ENCODE measurements around the gene EPB41L2. TPM values are rescaled to one million over a fixed set of nuclear protein-coding genes. Genes with fewer than 3 reads are reported as not detected.

The EPB41L2 gene
- total and polyA plus RNA-seq, 2 experiments from 2014 or later, result 27.4 to 35.8 TPM

DNA sequence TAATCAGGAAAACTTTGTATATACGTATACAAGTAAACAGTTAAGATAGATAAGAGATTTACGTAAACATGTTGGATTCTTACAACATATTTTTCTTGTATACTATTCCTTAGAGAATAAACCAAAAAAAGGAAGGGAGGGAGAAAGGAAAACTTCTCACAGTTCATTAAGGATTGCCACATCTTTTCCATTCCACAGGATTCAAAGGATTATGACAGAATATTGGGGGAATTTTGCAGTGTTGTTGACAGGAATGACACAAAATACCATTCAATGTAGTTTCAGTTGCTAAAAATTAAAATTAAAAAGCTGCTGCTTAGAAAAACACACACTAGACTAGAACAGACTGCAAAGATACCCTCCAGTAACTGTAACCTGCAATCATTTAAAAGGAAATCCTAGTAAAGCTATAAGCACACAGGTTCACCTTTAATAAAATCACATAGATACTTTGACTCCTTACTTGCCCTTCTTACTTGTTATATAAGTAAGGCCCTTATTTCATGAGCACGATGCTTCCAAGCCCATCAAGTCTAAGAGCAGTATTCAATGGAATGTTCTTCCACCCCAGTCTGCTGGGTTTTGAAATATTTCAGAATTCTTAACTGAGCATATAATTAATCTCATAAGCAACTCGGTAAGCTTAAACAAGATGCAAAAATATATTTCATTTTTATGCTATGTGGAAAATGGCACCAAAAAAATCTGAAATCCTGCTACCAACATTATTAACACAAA lies 128.0 kb downstream of the EPB41L2 start:
- Histone ChIP-seq H3K79me2 (peaks cover 21% of the 10 kb centered on the region), H3K4me1 (ENCODE audit: insufficient read depth) (peaks cover 49% of the 10 kb centered on the region), H2AFZ (no peak overlapping the region), H3K4me2 (no peak overlapping the region), H3K9me2 (replicated peaks; ENCODE audit: insufficient read depth) (no peaks in the 10 kb centered on the region), H4K20me1 (ENCODE audit: insufficient read depth, poor library complexity, severe bottlenecking) (no peaks in the 10 kb centered on the region), H3K4me3 (no peak overlapping the region), H3K9me3 (ENCODE audit: low read depth) (no peaks in the 10 kb centered on the region), H3K27ac (peak overlapping the region; percentile 23), H3K27me3 (no peaks in the 10 kb centered on the region), H3K36me3 (replicated peaks; ENCODE audit: insufficient read depth, low read depth) (no peaks in the 10 kb centered on the region)
- TF ChIP-seq, protein P1, sequence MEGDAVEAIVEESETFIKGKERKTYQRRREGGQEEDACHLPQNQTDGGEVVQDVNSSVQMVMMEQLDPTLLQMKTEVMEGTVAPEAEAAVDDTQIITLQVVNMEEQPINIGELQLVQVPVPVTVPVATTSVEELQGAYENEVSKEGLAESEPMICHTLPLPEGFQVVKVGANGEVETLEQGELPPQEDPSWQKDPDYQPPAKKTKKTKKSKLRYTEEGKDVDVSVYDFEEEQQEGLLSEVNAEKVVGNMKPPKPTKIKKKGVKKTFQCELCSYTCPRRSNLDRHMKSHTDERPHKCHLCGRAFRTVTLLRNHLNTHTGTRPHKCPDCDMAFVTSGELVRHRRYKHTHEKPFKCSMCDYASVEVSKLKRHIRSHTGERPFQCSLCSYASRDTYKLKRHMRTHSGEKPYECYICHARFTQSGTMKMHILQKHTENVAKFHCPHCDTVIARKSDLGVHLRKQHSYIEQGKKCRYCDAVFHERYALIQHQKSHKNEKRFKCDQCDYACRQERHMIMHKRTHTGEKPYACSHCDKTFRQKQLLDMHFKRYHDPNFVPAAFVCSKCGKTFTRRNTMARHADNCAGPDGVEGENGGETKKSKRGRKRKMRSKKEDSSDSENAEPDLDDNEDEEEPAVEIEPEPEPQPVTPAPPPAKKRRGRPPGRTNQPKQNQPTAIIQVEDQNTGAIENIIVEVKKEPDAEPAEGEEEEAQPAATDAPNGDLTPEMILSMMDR (IDR thresholded peaks at IDR 0.05; ENCODE audit: poor library complexity), result no peak
- TF ChIP-seq EZH2phosphoT487 (IDR thresholded peaks at IDR 0.05; ENCODE audit: low read depth, severe bottlenecking, unreplicated experiment) (no peak), EZH2 (IDR thresholded peaks at IDR 0.05; ENCODE audit: borderline replicate concordance) (no peak)
- no peak for DNase-seq (ENCODE audit: low spot score)
- 62% methylated on average over 4 of the region's 4 CpGs for WGBS (ENCODE audit: low lambda C conversion rate, missing lambda C conversion rate)

DNA sequence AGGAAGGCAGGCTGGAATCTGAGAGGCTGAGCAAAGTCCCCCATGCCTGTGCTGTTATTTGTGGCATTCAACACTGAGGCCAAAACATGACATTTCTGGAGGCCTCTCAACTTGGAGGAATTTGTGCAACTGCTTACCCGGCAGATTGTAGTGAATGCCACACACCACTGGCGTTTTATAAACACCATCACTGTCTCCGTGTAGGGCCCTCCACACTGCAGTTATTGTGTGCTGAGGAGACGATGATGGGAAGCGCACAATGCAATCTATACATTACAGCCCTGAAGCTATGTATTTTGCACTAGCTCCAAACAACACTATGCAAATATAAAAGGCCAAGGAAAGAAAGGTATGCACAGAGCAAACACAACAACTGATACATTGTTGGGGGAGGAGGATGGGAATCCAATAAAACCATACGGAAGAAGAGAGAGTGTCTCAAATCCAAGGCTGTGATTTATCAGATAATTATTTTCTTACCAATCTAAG lies 129.3 kb downstream of the EPB41L2 start:
- Histone ChIP-seq H3K4me1 (ENCODE audit: insufficient read depth) (peaks cover 51% of the 10 kb centered on the region), H3K9me2 (replicated peaks; ENCODE audit: insufficient read depth) (no peaks in the 10 kb centered on the region), H3K9me3 (ENCODE audit: low read depth) (no peaks in the 10 kb centered on the region), H2AFZ (no peak overlapping the region), H3K79me2 (peaks cover 27% of the 10 kb centered on the region), H3K27ac (no peak overlapping the region), H3K4me3 (no peak overlapping the region), H3K4me2 (peak overlapping the region; percentile 60), H3K36me3 (replicated peaks; ENCODE audit: insufficient read depth, low read depth) (no peaks in the 10 kb centered on the region), H4K20me1 (ENCODE audit: insufficient read depth, poor library complexity, severe bottlenecking) (no peaks in the 10 kb centered on the region), H3K27me3 (no peaks in the 10 kb centered on the region)
- WGBS (ENCODE audit: low lambda C conversion rate, missing lambda C conversion rate), result 24% methylated on average over 6 of the region's 6 CpGs
- no peak for TF ChIP-seq EZH2phosphoT487 (IDR thresholded peaks at IDR 0.05; ENCODE audit: low read depth, severe bottlenecking, unreplicated experiment)
- no peak for TF ChIP-seq EZH2 (IDR thresholded peaks at IDR 0.05; ENCODE audit: borderline replicate concordance)
- TF ChIP-seq, protein P1 (IDR thresholded peaks at IDR 0.05; ENCODE audit: poor library complexity), result no peak
- peak; percentile 17 for DNase-seq (ENCODE audit: low spot score)

DNA sequence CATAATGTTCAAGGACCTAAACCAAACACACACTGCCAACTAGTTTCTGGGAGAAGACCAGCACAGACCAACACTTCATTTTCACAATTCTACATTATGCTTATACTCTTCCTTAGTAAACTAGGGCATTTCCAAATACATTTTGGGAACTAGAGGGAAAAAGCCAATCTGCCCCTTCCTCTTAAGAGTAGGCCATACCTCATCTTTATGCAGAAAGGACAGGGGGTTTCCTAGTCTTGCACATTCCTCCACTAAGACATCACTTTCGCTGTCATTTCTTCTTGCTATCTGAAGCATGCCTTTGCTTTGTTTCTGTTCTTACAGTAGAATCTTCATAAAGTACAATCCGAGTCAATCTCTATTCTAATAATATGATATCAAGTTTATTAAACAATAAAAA lies 130.1 kb downstream of the EPB41L2 start:
- DNase-seq (ENCODE audit: low spot score), result no peak
- no peaks in the 10 kb centered on the region for H4K20me1 ChIP-seq (ENCODE audit: insufficient read depth, poor library complexity, severe bottlenecking)
- H3K4me2 ChIP-seq, result peak overlapping the region; percentile 60
- TF ChIP-seq EZH2 (IDR thresholded peaks at IDR 0.05; ENCODE audit: borderline replicate concordance) (no peak), EZH2phosphoT487 (IDR thresholded peaks at IDR 0.05; ENCODE audit: low read depth, severe bottlenecking, unreplicated experiment) (no peak)
- TF ChIP-seq, protein P1 (IDR thresholded peaks at IDR 0.05; ENCODE audit: poor library complexity), result no peak
- H3K27ac ChIP-seq, result no peak overlapping the region
- peaks cover 36% of the 10 kb centered on the region for H3K79me2 ChIP-seq
- no peaks in the 10 kb centered on the region for H3K36me3 ChIP-seq (replicated peaks; ENCODE audit: insufficient read depth, low read depth)
- H2AFZ ChIP-seq, result no peak overlapping the region
- 94% methylated on average over 2 of the region's 2 CpGs for WGBS (ENCODE audit: low lambda C conversion rate, missing lambda C conversion rate)
- no peaks in the 10 kb centered on the region for H3K27me3 ChIP-seq
- H3K9me2 ChIP-seq (replicated peaks; ENCODE audit: insufficient read depth), result no peaks in the 10 kb centered on the region
- no peak overlapping the region for H3K4me3 ChIP-seq
- H3K9me3 ChIP-seq (ENCODE audit: low read depth), result no peaks in the 10 kb centered on the region
- H3K4me1 ChIP-seq (ENCODE audit: insufficient read depth), result peaks cover 46% of the 10 kb centered on the region
